ENCODE measurements around the gene EXD3.

- TF ChIP-seq NR2F1 (CRISPR knock-in tag; IDR thresholded peaks at IDR 0.05) (no peak), ZNF451 (CRISPR knock-in tag; IDR thresholded peaks at IDR 0.05) (no peak), MAFK (conservative IDR thresholded peaks at IDR 0.05 in 1 of 2, IDR thresholded peaks at IDR 0.05 in 1 of 2; ENCODE audit: low read length in 2 of 2) (no peak), POLR2A (IDR thresholded peaks at IDR 0.05; ENCODE audit: insufficient read depth in 1 of 2, low read depth in 2 of 2, low read length in 2 of 2) (no peak), NCOA5 (CRISPR knock-in tag; IDR thresholded peaks at IDR 0.05) (no peak), SPEN (CRISPR knock-in tag; IDR thresholded peaks at IDR 0.05; ENCODE audit: low read depth) (no peak), ETV6 (CRISPR knock-in tag; conservative IDR thresholded peaks at IDR 0.05) (no peak), TEF (CRISPR knock-in tag; IDR thresholded peaks at IDR 0.05) (no peak), FOXM1 (CRISPR knock-in tag; IDR thresholded peaks at IDR 0.05) (no peak), MED8 (CRISPR knock-in tag; IDR thresholded peaks at IDR 0.05; ENCODE audit: insufficient replicate concordance) (no peak), ZFX (CRISPR knock-in tag; IDR thresholded peaks at IDR 0.05; ENCODE audit: low read depth) (no peak)
- TF ChIP-seq, protein P1, sequence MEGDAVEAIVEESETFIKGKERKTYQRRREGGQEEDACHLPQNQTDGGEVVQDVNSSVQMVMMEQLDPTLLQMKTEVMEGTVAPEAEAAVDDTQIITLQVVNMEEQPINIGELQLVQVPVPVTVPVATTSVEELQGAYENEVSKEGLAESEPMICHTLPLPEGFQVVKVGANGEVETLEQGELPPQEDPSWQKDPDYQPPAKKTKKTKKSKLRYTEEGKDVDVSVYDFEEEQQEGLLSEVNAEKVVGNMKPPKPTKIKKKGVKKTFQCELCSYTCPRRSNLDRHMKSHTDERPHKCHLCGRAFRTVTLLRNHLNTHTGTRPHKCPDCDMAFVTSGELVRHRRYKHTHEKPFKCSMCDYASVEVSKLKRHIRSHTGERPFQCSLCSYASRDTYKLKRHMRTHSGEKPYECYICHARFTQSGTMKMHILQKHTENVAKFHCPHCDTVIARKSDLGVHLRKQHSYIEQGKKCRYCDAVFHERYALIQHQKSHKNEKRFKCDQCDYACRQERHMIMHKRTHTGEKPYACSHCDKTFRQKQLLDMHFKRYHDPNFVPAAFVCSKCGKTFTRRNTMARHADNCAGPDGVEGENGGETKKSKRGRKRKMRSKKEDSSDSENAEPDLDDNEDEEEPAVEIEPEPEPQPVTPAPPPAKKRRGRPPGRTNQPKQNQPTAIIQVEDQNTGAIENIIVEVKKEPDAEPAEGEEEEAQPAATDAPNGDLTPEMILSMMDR (CRISPR knock-in tag; IDR thresholded peaks at IDR 0.05) = no peak
These were observed 14.0 kb upstream of the EXD3 start for GRCh38 chr9:137436761-137437600.
